ENCODE data around the gene SRSF1. TPM values are rescaled to one million over a fixed set of nuclear protein-coding genes. Genes with fewer than 3 reads are reported as not detected.
A peak's percentile ranks its signal among the peaks of the same experiment; 100 is the strongest.

Gene SRSF1
- total and polyA plus RNA-seq, 2 of the 4 experiments (the other 2 are of a cell fraction): 190 to 357 TPM

DNA sequence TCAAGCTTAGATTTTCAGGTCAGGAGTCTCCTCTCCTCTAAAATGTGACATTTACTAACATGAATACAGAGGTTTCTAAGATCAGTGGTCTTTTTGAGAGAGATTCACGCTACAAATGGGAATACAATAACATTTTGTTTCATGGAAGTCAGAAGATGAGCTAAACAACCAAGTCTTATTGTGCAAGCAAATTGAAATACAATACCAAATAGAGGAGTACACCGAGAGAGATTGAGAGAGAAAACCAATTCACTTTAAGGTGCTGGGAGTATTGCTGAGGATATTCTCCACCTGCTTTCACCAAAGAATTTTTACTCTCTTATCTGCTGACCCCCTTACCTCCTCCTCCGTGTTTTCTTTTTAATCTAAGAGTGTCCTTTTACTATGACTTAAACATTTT, 30.5 kb downstream of the SRSF1 start:
- Histone ChIP-seq H2BK15ac (ENCODE audit: low read depth, low read length) (no peak overlapping the region), H3K9me1 (ENCODE audit: insufficient read depth, low read length) (peaks cover 16% of the 10 kb centered on the region), H4K8ac (ENCODE audit: low read depth in 2 of 2, low read length in 2 of 2) (no peak overlapping the region), H3K4me1 (ENCODE audit: control insufficient read depth, insufficient read depth, low read length) (peaks cover 12% of the 10 kb centered on the region), H3K27ac (ENCODE audit: insufficient read depth, low read length) (no peak overlapping the region), H3K79me1 (ENCODE audit: low read depth in 1 of 2, low read length in 2 of 2) (peaks cover 30 to 53% of the 10 kb centered on the region in 2 experiments), H3K18ac (ENCODE audit: low read depth, low read length) (no peak overlapping the region), H2AK9ac (replicated peaks; ENCODE audit: low read depth, low read length, poor library complexity) (no peak overlapping the region), H3K56ac (ENCODE audit: extremely low read depth, insufficient read depth, low read length) (no peak overlapping the region), H3K9ac (ENCODE audit: low read depth, low read length) (no peak overlapping the region), H3K36me3 (ENCODE audit: control insufficient read depth, insufficient read depth, low read length) (peaks cover 41% of the 10 kb centered on the region), H3K27me3 (ENCODE audit: control insufficient read depth, insufficient read depth, low read length) (no peaks in the 10 kb centered on the region), H2AK5ac (ENCODE audit: low read depth, low read length) (no peak overlapping the region), H3K4me2 (ENCODE audit: low read depth, low read length) (no peak overlapping the region), H2BK20ac (ENCODE audit: low read depth, low read length) (no peak overlapping the region), H3K4ac (ENCODE audit: low read depth, low read length) (no peak overlapping the region), H2BK5ac (ENCODE audit: low read depth, low read length, poor library complexity, severe bottlenecking) (peak overlapping the region; percentile 23), H3K14ac (replicated peaks; ENCODE audit: low read depth, low read length) (no peak overlapping the region), H4K91ac (ENCODE audit: insufficient read depth, low read depth, low read length) (no peak overlapping the region), H3K23ac (ENCODE audit: low read depth, low read length) (no peak overlapping the region), H4K20me1 (ENCODE audit: insufficient read depth, low read length) (peaks cover 26% of the 10 kb centered on the region), H3K9me3 (ENCODE audit: control insufficient read depth, insufficient read depth, low read length) (no peaks in the 10 kb centered on the region), H4K5ac (ENCODE audit: low read depth, low read length) (no peak overlapping the region), H2BK120ac (ENCODE audit: low read depth, low read length) (no peak overlapping the region), H3K4me3 (ENCODE audit: insufficient read depth, low read depth, low read length) (no peak overlapping the region), H2AFZ (replicated peaks; ENCODE audit: low read length, poor library complexity) (no peak overlapping the region)
- WGBS, 2 experiments (ENCODE audit: extremely low coverage in 2 of 2, insufficient read length in 1 of 2): no CpG with 5 or more reads among the region's 3 CpGs
- no peak for ATAC-seq (ENCODE audit: low read depth)
- in situ Hi-C loops (cut with MboI; ENCODE audit: low sequenced_read_pairs): no loop called here
- dilution Hi-C loops (cut with HindIII; ENCODE audit: low sequenced_read_pairs, unreplicated experiment): loop anchor here (25.0 kb wide), 1 partner anchor 114 kb away; the partner anchor contains the start of gene MRPS23
- DNase-seq: no peak
- POLR2A ChIA-PET (ENCODE audit: unreplicated experiment): no interaction called here
- CTCF ChIA-PET: no interaction called here
- intact Hi-C loops (cut with micrococcal nuclease): no loop called here
- BruUV-seq (replicated peaks): no TSS peak
- TF ChIP-seq RCOR1 (IDR thresholded peaks at IDR 0.05; ENCODE audit: insufficient replicate concordance, low read length) (no peak), MXI1 (IDR thresholded peaks at IDR 0.05; ENCODE audit: borderline replicate concordance, low read depth, low read length) (no peak)

Data from IMR-90 (cell line).